Colonic mucosa (tissue), 4 donors: Measurements from ENCODE around the gene SERPINA1. TPM values are rescaled to one million over a fixed set of nuclear protein-coding genes. Genes with fewer than 3 reads are reported as not detected.

ENCODE experiments used
- DNase-seq: peaks from one replicate; pipeline ENCODE4 v3.0.0-alpha.2; 2020
- H3K27ac ChIP-seq: fragments of 200-600 bp; one replicate; pipeline ENCODE4 v1.8.0; 2021
- H3K27me3 ChIP-seq: fragments of 200-600 bp; one replicate; pipeline ENCODE4 v1.8.0; 2021
- H3K36me3 ChIP-seq: fragments of 200-600 bp; one replicate; pipeline ENCODE4 v1.8.0; 2021
- H3K4me1 ChIP-seq: fragments of 200-600 bp; one replicate; pipeline ENCODE4 v1.8.0; 2021; ENCODE audit warnings: mild to moderate bottlenecking
- H3K4me3 ChIP-seq: fragments of 200-600 bp; one replicate; pipeline ENCODE4 v1.8.0; 2021
- H3K9ac ChIP-seq, 2 donors: one replicate each; pipeline ENCODE4 v1.7.0; 2013; ENCODE audit warnings: control low read depth in 2 of 2, low read depth in 2 of 2, low read length in 2 of 2
- H3K9me3 ChIP-seq: fragments of 200-600 bp; one replicate; pipeline ENCODE4 v1.8.0; 2021
- CTCF ChIP-seq: fragments of 200-600 bp; IDR thresholded peaks from one replicate; pipeline ENCODE4 v1.8.0; 2022; ENCODE audit warnings: antibody characterized with exemption, mild to moderate bottlenecking
- intact Hi-C: fragments of 100-400 bp; cut with DNase I; formaldehyde crosslinking; loops from one replicate; pipeline ENCODE4 v1.14.1; 2022
- total RNA-seq, 2 donors: library from RNA; stranded (reverse); fragmentation: NEBNext Ultra II Directional in 1 of 2; extraction: Animal tissue kit (Norgen Biotek cat#: 25700) in 1 of 2; gene quantifications; one replicate each; pipeline ENCODE4 v1.2.1, GENCODE V29; 2021
- donor health status: healthy.
- donor health status: DM: no; HTN: no; CAD: no.
- donor health status: DM: no; HTN: no; CAD: no.

Gene SERPINA1
- total RNA-seq, 2 donors from 2014 or later: 153 to 278 TPM

DNA sequence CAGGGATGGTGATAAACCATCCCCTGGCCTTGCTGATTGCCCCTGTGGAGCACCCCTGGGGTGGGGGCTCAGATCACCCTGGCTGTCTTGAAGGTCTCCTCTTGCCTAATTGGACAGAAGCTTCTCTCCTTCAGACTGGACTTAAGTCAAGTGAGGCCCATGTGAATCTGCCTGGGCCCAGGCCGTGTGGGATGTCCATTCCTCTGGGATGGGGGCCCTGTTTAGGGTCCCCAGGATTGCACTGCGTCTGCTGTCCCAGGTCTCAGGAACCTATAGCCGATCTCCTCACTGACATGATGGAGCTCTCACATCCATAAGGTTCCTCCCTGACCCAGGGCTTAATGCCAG lies 20.2 kb downstream of the SERPINA1 start:
- Histone ChIP-seq H3K9ac (no peak overlapping the region), H3K27ac (no peak overlapping the region), H3K4me1 (no peaks in the 10 kb centered on the region), H3K27me3 (no peaks in the 10 kb centered on the region), H3K36me3 (no peaks in the 10 kb centered on the region), H3K4me3 (no peak overlapping the region), H3K9me3 (no peaks in the 10 kb centered on the region)
- TF ChIP-seq CTCF: no peak
- intact Hi-C loops: no loop called here
- DNase-seq: no peak

- H3K9ac ChIP-seq: no peak overlapping the region
- H3K9me3 ChIP-seq: no peaks in the 10 kb centered on the region
- H3K27ac ChIP-seq: no peak overlapping the region
- no peaks in the 10 kb centered on the region for H3K27me3 ChIP-seq
- TF ChIP-seq CTCF: no peak
- no peaks in the 10 kb centered on the region for H3K36me3 ChIP-seq
- no peaks in the 10 kb centered on the region for H3K4me1 ChIP-seq
- intact Hi-C loops: no loop called here
- H3K4me3 ChIP-seq: no peak overlapping the region
- DNase-seq: no peak
Observed at GRCh38 chr14:94367347-94368242, 20.8 kb downstream of the SERPINA1 start.

DNA sequence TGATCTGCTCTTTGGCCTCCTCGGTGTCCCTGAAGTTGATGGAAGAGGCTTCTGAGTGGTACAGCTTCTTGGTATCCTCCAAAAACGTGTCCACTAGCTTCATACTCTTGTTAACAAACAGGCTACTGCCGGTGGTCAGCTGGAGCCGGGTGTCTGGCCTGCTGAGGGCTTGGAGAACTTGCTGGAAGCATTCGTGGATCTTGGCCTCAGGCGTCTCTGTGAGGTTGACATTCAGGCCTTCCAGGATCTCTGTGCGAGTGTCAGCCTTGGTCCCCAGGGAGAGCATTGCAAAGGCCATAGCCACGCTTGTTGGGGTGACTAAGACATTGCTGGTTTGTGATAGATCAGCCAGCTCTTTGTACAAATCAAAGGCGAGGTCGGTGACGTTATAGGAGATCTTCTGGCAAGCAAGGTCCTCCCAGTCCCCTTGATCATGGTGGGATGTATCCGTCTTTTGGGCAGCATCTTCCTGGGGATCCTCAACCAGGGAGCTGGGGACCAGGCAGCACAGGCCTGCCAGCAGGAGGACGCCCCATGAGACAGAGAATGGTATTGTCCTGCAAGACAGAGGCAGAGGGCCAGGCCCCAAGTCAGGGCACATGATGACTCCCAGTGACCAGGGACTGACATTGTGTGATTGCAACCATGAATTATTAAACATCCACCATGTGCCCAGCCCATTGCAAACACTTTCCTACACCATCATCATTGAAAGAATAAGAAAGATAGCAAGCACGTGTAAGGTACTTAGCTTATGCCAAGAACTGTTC lies 22.1 kb downstream of the SERPINA1 start, which contains the start of gene SERPINA2:
SERPINA2 (minus strand) TSS at position 553 of the 770 bp plus-strand sequence.
- Histone ChIP-seq H3K36me3 (no peaks in the 10 kb centered on the region), H3K4me1 (no peaks in the 10 kb centered on the region), H3K9me3 (no peaks in the 10 kb centered on the region), H3K27ac (no peak within 1 kb of the TSS), H3K27me3 (no peaks in the 10 kb centered on the region), H3K9ac (no peak within 1 kb of the TSS), H3K4me3 (no peak within 1 kb of the TSS)
- TF ChIP-seq CTCF: no peak
- no peak for DNase-seq
- intact Hi-C loops: no loop called here

DNA sequence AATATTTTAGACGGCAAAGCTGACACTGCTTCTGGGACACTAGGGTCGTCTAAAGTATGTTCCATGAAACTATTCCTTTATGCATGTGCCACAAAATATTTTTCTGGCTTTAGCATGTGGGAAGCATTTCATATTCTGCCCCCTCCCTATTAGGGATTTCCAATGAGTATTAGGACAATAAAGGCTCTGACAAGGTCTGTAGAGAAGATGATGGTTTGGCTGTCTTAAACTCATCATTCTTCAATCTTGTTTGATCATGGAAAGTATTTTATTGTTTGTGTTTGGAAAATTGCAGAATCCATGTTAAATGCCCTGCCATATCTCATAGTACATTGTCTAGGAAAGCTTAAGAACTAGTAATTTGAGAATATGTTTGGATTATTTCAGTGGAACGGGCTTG lies 22.8 kb downstream of the SERPINA1 start:
- Histone ChIP-seq H3K9ac (no peak overlapping the region), H3K4me1 (no peaks in the 10 kb centered on the region), H3K9me3 (no peaks in the 10 kb centered on the region), H3K36me3 (no peaks in the 10 kb centered on the region), H3K27me3 (no peaks in the 10 kb centered on the region), H3K27ac (no peak overlapping the region), H3K4me3 (no peak overlapping the region)
- TF ChIP-seq CTCF: no peak
- no peak for DNase-seq
- intact Hi-C loops: no loop called here

- TF ChIP-seq CTCF: no peak
- H3K36me3 ChIP-seq: no peaks in the 10 kb centered on the region
- no peaks in the 10 kb centered on the region for H3K4me1 ChIP-seq
- no peak for DNase-seq
- H3K27me3 ChIP-seq: no peaks in the 10 kb centered on the region
- intact Hi-C loops: no loop called here
- H3K9me3 ChIP-seq: no peaks in the 10 kb centered on the region
- H3K27ac ChIP-seq: no peak overlapping the region
- H3K4me3 ChIP-seq: no peak overlapping the region
- no peak overlapping the region for H3K9ac ChIP-seq
Observed at GRCh38 chr14:94364964-94365363, 23.4 kb downstream of the SERPINA1 start.
